ENCODE results near the gene ARMC2. TPM values are rescaled to one million over a fixed set of nuclear protein-coding genes. Genes with fewer than 3 reads are reported as not detected.
"Not testable (repeated sequence)": the region's sequence is repeated elsewhere in the genome, so short reads cannot be mapped to it uniquely, and the experiment has no call there.

ARMC2 gene
- polyA plus RNA-seq, 6 donors from 2014 or later, result 3.4 to 4.9 (median 4.4) TPM

DNA sequence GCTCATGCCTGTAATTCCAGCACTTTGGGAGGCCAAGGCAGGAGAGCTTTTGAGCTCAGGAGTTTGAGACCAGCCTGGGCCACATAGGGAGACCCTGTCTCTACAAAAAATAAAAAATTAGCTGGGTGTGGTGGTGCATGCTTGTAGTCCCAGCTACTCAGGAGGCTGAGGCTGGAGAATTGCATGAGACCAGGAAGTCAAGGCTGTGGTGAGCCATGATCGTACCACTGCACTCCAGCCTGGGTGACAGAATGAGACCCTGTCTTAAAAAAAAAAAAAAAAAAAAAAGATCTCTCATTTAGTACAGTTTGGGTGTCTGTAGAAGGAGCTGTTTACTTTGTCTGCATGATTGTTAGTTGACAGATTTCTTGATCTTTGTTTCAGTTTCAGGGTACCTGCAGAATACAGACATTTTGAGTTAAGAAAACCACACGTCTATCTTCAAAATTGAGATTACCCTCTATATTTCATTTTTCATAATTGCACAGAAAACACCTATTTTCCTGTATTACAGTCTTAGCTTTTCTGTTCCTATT is 17.6 kb downstream of the ARMC2 start:
- not testable (repeated sequence) for H3K9me3 Mint-ChIP-seq; DNase-seq; ATAC-seq (ENCODE audit: low read depth in 2 of 2); H3K27me3 Mint-ChIP-seq; H3K27ac Mint-ChIP-seq; H3K4me1 Mint-ChIP-seq; H3K4me3 Mint-ChIP-seq
- peaks cover 7 to 17% of the 10 kb centered on the region in 2 donors for H3K36me3 Mint-ChIP-seq

GRCh38 chr6:108866798-108867197 is 18.6 kb downstream of the ARMC2 start:
- Mint-ChIP-seq H3K4me3 (no peak overlapping the region), H3K27me3 (no peaks in the 10 kb centered on the region), H3K36me3 (peaks cover 0 to 17% of the 10 kb centered on the region in 2 donors), H3K9me3 (no peaks in the 10 kb centered on the region), H3K4me1 (peaks cover 0 to 5% (median 4%) of the 10 kb centered on the region in 3 donors), H3K27ac (no peak overlapping the region)
- DNase-seq (no peak), ATAC-seq (ENCODE audit: low read depth in 2 of 2) (no peak)

GRCh38 chr6:108868647-108869046 is 20.4 kb downstream of the ARMC2 start:
- no peak for DNase-seq
- Mint-ChIP-seq H3K4me3 (no peak overlapping the region), H3K9me3 (no peaks in the 10 kb centered on the region)

GRCh38 chr6:108869876-108870275 is 21.7 kb downstream of the ARMC2 start:
- no peak for DNase-seq
- peak overlapping the region in 1 of 6 donors; percentile 88 for H3K27ac Mint-ChIP-seq
- ATAC-seq (ENCODE audit: low read depth in 2 of 2), result no peak
- H3K27me3 Mint-ChIP-seq, result no peaks in the 10 kb centered on the region
- H3K36me3 Mint-ChIP-seq, result peaks cover 0 to 9% of the 10 kb centered on the region in 2 donors
- no peak overlapping the region for H3K4me3 Mint-ChIP-seq
- H3K4me1 Mint-ChIP-seq, result peaks cover 11 to 19% (median 15%) of the 10 kb centered on the region in 3 donors
- H3K9me3 Mint-ChIP-seq, result no peaks in the 10 kb centered on the region

More at GRCh38 chr6:108868647-108869046, 20.4 kb downstream of the ARMC2 start:
- no peak for ATAC-seq (ENCODE audit: low read depth in 2 of 2)
- H3K27ac Mint-ChIP-seq, result no peak overlapping the region
- peaks cover 2 to 11% (median 10%) of the 10 kb centered on the region in 3 donors for H3K4me1 Mint-ChIP-seq
- no peaks in the 10 kb centered on the region for H3K27me3 Mint-ChIP-seq
- peaks cover 0 to 12% of the 10 kb centered on the region in 2 donors for H3K36me3 Mint-ChIP-seq

GRCh38 chr6:108870357-108870756 is 22.1 kb downstream of the ARMC2 start:
- ATAC-seq (ENCODE audit: low read depth in 2 of 2) (no peak), DNase-seq (no peak)
- H3K9me3 Mint-ChIP-seq, result no peaks in the 10 kb centered on the region
- H3K4me3 Mint-ChIP-seq, result no peak overlapping the region
- peaks cover 0 to 9% of the 10 kb centered on the region in 2 donors for H3K36me3 Mint-ChIP-seq
- peaks cover 16 to 24% (median 18%) of the 10 kb centered on the region in 3 donors for H3K4me1 Mint-ChIP-seq
- H3K27ac Mint-ChIP-seq, result peak overlapping the region in 1 of 6 donors; percentile 79
- H3K27me3 Mint-ChIP-seq, result no peaks in the 10 kb centered on the region

- Mint-ChIP-seq H3K4me3 (no peak overlapping the region), H3K27ac (no peak overlapping the region), H3K36me3 (peaks cover 0 to under 1% of the 10 kb centered on the region in 2 donors), H3K27me3 (no peaks in the 10 kb centered on the region), H3K4me1 (peaks cover 16 to 24% (median 19%) of the 10 kb centered on the region in 3 donors), H3K9me3 (no peaks in the 10 kb centered on the region)
- no peak for DNase-seq
- peak in 1 of 2 donors; percentile 18 for ATAC-seq (ENCODE audit: low read depth in 2 of 2)
These were observed 23.9 kb downstream of the ARMC2 start for GRCh38 chr6:108872141-108872557.

- no peaks in the 10 kb centered on the region for H3K9me3 Mint-ChIP-seq
- H3K36me3 Mint-ChIP-seq, result no peaks in the 10 kb centered on the region
- ATAC-seq (ENCODE audit: low read depth in 2 of 2), result no peak
- no peaks in the 10 kb centered on the region for H3K27me3 Mint-ChIP-seq
- peak overlapping the region in 1 of 6 donors; percentile 32 for H3K27ac Mint-ChIP-seq
- peaks cover 16 to 24% (median 19%) of the 10 kb centered on the region in 3 donors for H3K4me1 Mint-ChIP-seq
- no peak for DNase-seq
- H3K4me3 Mint-ChIP-seq, result no peak overlapping the region
These were observed 24.4 kb downstream of the ARMC2 start for GRCh38 chr6:108872575-108872974.

DNA sequence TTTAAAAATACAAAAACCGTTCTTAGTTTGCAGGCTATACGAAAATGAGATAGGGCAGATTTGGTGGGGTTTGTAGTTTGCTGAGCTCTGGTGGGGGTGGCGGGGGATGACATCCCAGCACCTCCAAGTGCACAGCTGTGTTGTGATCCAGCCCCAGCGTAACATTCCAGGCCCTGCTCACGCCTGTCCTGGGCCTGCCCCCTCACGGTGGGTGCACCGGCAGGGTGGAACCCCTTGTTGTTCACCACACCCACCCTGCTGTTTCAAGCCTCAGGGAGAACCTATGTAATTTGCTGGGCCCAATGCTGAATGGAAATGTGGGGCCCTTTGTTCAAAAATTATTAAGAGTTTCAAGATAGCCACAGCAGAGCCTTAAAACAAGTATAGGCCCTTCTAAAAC is 25.0 kb downstream of the ARMC2 start:
- Mint-ChIP-seq H3K27me3 (no peaks in the 10 kb centered on the region), H3K4me3 (peak overlapping the region in 1 of 8 donors; percentile 13), H3K4me1 (peaks cover 16 to 24% (median 19%) of the 10 kb centered on the region in 3 donors), H3K9me3 (no peaks in the 10 kb centered on the region), H3K36me3 (peaks cover 3 to 5% of the 10 kb centered on the region in 2 donors), H3K27ac (peak overlapping the region in 1 of 6 donors; percentile 40)
- ATAC-seq (ENCODE audit: low read depth in 2 of 2), result no peak
- DNase-seq, result no peak

DNA sequence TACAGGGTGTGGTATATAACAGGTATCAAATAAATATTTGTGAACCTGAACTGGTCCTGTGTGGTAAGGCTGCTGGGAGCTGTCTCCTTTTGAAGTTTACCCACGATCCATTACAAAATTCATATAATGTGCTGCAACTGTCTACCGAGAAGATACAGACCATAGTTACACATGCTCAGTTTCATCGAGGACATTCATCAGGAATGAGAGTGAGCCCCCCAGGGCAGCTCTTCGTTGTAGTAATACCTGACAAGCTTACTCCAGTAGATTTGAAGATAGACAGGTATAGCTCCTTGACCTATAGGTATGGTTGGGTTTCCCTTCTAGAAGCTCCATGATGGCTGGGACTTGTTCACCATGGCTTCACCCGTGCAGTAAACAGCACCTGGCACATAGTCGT is 25.7 kb downstream of the ARMC2 start:
- H3K27me3 Mint-ChIP-seq, result no peaks in the 10 kb centered on the region
- peak overlapping the region in 3 of 8 donors; percentile 4 to 30 (median 17) for H3K4me3 Mint-ChIP-seq
- peaks cover 16 to 24% (median 19%) of the 10 kb centered on the region in 3 donors for H3K4me1 Mint-ChIP-seq
- H3K27ac Mint-ChIP-seq, result peak overlapping the region in 2 of 6 donors; percentile 9 to 68
- H3K36me3 Mint-ChIP-seq, result peaks cover 4 to 12% of the 10 kb centered on the region in 2 donors
- DNase-seq (no peak), ATAC-seq (ENCODE audit: low read depth in 2 of 2) (no peak)
- H3K9me3 Mint-ChIP-seq, result peaks cover 0 to under 1% (median 0%) of the 10 kb centered on the region in 7 donors

GRCh38 chr6:108874470-108875160 is 26.4 kb downstream of the ARMC2 start:
- DNase-seq, result no peak
- H3K27ac Mint-ChIP-seq, result peak overlapping the region in 2 of 6 donors; percentile 16 to 67
- H3K9me3 Mint-ChIP-seq, result peaks cover 0 to 6% (median 0%) of the 10 kb centered on the region in 7 donors
- H3K36me3 Mint-ChIP-seq, result peaks cover 4 to 19% of the 10 kb centered on the region in 2 donors
- peak overlapping the region in 4 of 8 donors; percentile 4 to 77 (median 31) for H3K4me3 Mint-ChIP-seq
- peaks cover 16 to 24% (median 19%) of the 10 kb centered on the region in 3 donors for H3K4me1 Mint-ChIP-seq
- H3K27me3 Mint-ChIP-seq, result no peaks in the 10 kb centered on the region
- peak in 1 of 2 donors; percentile 39 for ATAC-seq (ENCODE audit: low read depth in 2 of 2)

GRCh38 chr6:108875161-108875555 is 26.9 kb downstream of the ARMC2 start:
- Mint-ChIP-seq H3K9me3 (peaks cover 0 to 6% (median 0%) of the 10 kb centered on the region in 7 donors), H3K27ac (peak overlapping the region in 1 of 6 donors; percentile 35), H3K4me3 (peak overlapping the region in 3 of 8 donors; percentile 4 to 62 (median 7)), H3K36me3 (peaks cover 9 to 19% of the 10 kb centered on the region in 2 donors), H3K27me3 (no peaks in the 10 kb centered on the region), H3K4me1 (peaks cover 16 to 24% (median 19%) of the 10 kb centered on the region in 3 donors)
- ATAC-seq (ENCODE audit: low read depth in 2 of 2) (no peak), DNase-seq (no peak)

DNA sequence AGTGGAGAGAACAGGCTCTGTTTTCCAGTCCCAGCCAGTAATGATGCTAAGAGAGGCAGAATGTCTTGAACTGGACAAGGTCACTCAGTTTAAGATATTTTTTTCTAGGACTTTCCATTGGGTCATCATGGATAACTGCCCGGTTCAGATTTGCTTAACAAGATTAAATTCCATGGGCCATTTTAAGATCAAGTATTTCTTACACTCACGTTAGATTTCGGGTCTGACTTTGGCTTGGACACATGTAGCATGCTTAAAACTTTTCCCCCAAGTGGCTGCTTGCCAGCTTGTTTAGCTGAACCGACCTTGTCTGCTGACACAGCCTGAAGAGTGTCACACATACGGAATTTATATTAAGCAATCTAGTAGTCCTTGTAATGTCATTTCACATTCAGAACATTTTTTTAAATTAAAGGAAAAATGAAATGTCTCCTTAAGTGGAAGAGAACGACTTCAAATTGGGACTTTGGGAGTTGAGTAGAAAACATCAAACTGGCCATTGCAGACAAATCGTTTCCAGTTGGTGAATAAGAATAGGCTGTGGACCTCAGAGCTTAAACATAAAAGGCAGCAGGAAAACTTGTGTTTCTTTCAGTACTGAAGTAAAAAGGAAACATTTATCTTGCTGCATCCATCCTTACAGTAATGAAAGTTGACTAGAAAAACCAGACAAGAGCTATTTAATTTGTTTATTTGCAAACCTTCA is 29.0 kb downstream of the ARMC2 start:
- Mint-ChIP-seq H3K4me1 (peaks cover 19 to 30% (median 22%) of the 10 kb centered on the region in 3 donors), H3K27ac (no peak overlapping the region), H3K27me3 (no peaks in the 10 kb centered on the region), H3K36me3 (peaks cover 12 to 30% of the 10 kb centered on the region in 2 donors), H3K4me3 (no peak overlapping the region), H3K9me3 (peaks cover 0 to 9% (median 3%) of the 10 kb centered on the region in 7 donors)
- ATAC-seq (ENCODE audit: low read depth in 2 of 2), result no peak
- DNase-seq, result no peak

DNA sequence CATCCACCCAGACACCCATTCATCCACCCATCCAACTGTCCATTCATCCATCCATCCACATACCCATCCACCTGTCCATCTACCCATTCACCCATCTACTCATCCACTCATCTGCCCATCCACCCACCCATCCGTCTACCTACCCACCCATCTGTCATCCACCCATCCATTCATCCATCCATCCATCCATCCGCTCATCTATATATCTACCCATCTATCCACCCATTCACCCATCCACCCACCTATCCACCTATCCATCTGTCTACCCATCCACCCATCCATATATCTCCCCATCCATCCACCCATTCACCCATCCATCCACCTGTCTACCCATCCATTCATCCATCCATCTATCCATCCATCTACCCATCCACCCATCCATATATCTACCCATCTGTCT is 30.7 kb downstream of the ARMC2 start:
- Mint-ChIP-seq H3K36me3 (peaks cover 20 to 30% of the 10 kb centered on the region in 2 donors), H3K4me3 (no peak overlapping the region), H3K9me3 (peaks cover 1 to 15% (median 7%) of the 10 kb centered on the region in 7 donors), H3K27ac (no peak overlapping the region), H3K27me3 (no peaks in the 10 kb centered on the region), H3K4me1 (peaks cover 26 to 38% (median 26%) of the 10 kb centered on the region in 3 donors)
- ATAC-seq (ENCODE audit: low read depth in 2 of 2), result no peak
- DNase-seq, result no peak

All from naive B cell (primary cell).